ENCODE measurements around the gene PSME2.

Gene PSME2

DNA sequence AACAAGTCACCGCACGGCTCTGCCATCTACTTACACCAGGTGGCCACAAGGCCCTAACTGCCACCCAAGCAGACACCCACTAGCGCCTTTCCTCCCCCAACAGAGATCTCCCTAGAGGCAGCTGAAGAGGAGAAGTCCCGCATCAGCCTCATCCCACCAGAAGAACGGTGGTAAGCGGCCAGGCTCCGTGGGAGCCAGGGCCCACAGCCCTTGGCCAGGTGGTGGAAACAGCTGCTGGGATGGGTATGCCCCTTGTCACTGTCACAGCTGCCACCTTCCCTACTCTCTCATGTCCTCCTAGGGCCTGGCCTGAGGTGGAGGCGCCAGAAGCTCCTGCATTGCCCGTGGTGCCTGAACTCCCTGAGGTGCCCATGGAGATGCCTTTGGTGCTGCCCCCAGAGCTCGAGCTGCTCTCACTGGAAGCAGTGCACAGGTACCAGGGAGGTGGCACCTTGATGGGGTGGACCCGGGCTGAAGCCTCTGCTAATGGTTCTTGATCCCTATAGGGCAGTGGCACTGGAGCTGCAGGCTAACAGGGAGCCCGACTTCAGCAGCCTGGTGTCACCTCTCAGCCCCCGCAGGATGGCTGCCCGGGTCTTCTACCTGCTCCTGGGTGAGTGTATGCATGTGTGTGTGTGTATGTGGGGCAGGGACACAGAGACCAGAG is 33.0 kb upstream of the PSME2 start:
- no peak for DNase-seq

DNA sequence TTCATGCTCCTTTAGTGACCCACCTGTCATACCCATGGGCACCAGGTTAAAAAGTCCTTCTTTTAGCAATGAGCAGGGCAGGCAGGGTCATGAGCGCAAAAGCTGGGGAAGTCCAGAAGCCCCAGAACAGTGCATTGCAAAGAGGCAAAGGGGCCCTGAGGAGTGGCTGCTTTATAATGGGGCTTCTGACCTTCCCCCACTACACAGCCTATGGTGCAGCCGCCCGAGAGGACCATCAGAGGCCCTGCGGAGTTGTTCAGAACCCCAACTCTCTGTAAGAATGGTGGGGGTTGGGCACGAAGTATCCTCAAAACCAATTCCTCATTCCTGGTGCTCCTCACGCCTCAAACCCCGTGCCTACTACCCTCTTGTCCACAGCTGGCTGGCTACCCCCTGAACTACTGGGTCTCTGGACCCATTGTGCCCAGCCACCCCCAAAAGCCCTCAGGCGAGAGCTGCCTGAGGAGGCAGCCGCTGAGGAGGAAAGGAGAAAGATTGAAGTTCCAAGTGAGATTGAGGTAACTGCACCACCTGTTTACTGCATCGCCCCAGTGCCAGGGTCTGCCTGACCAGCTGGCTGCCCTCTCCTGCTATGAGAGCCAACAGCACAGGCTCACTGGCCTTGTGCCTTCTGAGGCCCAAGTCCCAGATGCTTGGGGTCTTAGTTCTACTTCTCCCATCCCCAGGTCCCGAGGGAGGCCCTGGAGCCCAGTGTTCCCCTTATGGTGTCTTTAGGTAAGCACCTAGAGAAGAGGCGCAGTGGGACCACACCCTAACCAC is 32.2 kb upstream of the PSME2 start:
- DNase-seq = no peak

GRCh38 chr14:24177891-24178290 is 31.5 kb upstream of the PSME2 start:
- DNase-seq = no peak

DNA sequence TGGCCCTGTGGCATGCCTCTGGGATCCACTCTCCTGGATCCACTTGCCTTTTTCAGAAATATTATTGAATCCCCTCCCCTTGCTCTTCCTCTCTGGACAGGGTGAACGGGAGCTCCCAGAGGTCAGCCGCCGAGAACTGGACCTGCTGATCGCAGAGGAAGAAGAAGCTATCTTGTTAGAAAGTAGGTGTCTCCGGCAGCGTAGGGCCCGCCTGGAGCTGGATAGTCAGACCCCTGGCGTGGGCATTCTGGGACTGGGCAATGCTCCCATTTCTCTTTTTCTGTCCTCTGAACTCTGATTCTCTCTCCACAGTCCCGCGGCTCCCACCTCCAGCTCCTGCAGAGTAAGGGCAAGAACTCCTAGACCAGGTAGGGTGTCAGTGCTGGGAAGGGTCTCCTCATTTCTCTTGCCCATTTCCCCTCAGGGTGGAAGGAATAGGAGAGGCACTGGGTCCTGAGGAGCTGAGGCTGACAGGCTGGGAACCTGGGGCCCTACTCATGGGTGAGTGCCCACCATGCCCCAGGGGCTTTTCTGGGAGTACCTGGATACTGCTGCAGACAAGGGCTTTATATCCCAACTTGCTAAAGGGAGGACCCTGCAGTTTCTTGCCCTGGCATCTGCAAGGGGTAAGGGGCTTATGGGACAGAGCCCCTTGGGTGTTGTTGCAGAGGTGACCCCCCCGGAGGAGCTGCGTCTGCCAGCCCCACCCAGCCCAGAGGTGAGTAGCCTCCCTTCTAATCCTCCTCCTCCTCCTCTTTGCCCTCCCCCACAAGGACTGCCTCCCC is 30.8 kb upstream of the PSME2 start:
- no peak for DNase-seq

DNA sequence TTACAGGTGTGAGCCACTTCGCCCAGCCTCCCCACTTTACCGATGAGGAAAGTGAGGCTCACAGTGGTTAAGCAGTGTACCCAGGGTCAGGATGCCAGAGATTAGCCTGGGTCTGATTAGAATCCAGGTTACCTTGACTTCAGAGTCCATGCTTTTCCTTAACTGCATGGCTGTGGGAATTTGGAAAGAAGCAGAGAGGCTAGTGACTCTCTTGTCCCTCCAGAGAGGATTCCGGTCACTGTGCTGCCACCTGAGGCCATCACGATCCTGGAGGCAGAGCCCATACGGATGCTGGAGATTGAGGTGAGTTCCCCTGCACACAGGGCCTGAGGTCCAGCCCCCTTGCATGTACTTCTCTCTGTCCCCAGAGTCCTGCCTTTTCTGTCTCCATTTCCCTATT is 30.2 kb upstream of the PSME2 start:
- DNase-seq = no peak

GRCh38 chr14:24172871-24173281 is 26.5 kb upstream of the PSME2 start:
- no peak for DNase-seq

DNA sequence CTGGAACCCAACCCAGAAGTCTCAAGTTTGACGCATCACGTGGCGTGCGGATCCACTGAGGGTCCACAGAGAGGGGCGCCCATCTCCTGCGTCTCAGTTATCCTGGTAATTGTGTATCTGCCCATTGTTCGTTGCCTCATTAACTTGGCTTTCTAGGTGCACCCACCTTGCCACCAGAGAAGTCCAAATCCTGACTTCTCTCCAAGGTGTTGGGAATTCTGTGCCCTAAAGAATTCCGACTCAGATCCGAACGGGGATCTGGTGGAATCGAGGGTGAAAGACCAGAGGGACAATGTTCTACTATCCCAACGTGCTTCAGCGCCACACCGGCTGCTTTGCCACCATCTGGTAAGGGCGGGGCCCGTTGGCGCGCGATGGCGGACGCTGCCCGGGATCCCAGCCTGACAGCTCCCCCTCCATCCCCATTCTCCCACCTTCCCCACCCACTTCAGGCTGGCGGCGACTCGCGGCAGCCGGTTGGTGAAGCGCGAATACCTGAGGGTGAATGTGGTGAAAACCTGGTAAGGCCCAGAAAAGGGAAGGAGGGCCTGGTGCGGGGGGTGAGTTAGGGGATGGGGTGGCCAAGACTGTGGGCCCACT is 26.0 kb upstream of the PSME2 start:
- no peak for DNase-seq

DNA sequence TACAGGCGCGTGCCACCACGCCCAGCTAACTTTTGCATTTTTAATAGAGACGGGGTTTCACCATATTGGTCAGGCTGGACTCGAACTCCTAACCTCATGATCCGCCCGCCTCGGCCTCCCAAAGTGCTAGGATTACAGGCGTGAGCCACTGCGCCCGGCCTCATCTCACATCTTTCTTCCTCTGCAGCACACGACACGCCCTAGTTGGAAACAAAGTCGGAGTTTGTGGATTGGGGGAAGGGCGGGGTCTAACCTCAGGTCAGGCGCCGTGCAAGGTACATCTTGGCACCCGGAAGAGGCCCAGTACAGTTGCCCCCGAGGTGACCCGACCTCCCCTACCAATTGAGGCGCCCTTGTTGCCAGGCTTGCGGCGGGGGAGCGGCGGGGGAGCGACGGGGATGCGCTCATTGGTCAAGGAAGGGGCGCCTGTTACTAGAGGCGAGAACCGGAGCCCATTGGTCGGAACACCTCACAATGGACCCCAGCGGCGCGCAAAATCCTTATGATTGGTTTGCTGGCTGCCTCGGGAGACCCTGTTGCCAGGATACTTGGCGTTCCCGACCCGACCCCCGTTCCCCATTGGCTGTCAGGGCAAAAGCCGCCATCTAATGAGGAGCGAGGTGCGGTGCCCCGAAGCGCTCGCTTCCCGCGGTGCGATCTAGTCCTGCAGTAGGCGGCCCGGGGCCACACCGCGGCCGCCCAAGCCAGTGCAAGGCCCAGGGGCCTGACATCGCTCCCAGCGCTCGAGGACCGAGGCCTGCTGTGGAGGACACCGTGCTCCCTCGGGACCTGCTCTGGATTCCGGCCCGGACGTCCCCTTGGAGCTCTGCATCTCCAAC is 25.2 kb upstream of the PSME2 start, which contains the start of gene REC8:
TSS of gene REC8 (plus strand) at position 659 of the 839 bp plus-strand sequence. CDS start 473 bp downstream, outside the sequence.
- peak; percentile 75 for DNase-seq

DNA sequence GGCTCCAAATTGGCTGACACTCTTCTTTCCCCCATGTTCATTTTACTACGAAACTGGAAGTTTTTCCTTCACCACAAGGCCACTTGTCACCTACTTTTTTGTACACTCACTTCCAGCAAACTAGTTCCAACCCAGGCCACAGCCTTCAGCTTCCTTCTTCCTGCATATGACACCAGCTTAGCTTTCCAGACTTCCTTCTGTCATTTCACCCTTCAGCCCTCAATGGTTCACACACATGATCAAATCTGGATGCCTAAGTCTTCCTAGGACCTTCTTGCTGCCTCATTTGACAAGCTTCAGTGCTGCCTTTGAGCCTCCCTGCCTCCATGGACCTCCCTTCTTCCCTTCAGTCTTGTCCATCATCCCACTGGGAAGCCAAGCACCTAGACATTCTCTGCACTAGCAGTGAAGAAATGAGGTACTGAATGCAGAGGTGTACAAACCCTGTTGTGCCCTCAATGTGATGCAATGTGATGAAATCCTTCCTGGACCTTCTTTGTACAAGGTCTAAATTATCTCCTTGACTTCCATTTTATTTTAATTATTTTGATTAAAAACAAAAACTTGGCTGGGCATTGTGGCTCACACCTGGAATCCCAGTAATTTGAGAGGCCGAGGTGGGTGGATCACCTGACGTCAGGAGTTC is 21.2 kb upstream of the PSME2 start:
- DNase-seq = no peak

- DNase-seq = no peak
Measured at GRCh38 chr14:24165785-24166184, 19.4 kb upstream of the PSME2 start.

DNA sequence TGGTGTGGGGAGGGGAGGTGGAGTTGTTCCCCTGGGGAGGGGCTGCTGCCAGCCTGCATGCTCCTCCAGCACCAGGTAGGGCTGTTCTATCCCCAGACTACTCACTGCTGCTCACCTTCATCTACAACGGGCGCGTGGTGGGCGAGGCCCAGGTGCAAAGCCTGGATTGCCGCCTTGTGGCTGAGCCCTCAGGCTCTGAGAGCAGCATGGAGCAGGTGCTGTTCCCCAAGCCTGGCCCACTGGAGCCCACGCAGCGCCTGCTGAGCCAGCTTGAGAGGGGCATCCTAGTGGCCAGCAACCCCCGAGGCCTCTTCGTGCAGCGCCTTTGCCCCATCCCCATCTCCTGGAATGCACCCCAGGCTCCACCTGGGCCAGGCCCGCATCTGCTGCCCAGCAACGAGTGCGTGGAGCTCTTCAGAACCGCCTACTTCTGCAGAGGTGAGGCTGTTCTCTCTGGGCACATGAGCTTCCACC is 18.1 kb upstream of the PSME2 start:
- no peak for DNase-seq

DNA sequence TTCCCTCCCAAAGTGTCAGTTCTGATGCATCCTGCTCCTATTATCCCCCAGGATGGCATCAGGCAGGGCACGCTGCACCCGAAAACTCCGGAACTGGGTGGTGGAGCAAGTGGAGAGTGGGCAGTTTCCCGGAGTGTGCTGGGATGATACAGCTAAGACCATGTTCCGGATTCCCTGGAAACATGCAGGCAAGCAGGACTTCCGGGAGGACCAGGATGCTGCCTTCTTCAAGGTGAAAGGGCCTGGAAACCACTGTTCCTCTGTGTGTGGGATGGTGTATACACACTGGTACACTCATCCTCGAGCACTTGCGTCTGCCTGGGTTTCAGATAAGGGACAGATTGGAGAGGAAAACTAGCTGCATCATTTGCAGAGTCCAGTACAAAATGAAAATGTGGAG is 15.7 kb upstream of the PSME2 start:
- DNase-seq = no peak

- peak; percentile 97 for DNase-seq
Measured at GRCh38 chr14:24160850-24161804, 14.7 kb upstream of the PSME2 start, which contains the start of gene IRF9. Gene IRF9, plus strand, starts transcription at chr14:24161265. Its CDS starts 880 bp downstream, at chr14:24162145.

DNA sequence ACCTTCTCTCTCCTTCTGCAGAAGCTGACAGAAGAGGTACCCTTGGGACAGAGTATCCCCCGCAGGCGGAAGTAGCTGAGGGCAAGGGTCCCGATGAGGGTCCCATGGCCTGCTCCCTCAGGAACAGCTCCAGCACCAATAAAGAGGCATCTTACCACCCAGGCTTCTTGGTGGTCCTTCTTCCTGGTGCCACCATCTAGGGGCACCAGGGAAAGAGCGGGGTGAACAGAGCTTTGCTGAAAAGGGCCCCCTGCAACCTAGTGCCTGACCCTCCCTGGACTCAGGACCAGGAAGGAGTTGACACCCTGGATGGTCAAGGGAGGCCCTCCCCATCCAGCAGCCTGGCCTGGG is 14.1 kb upstream of the PSME2 start:
- DNase-seq = no peak

GRCh38 chr14:24159777-24160498 is 13.5 kb upstream of the PSME2 start:
- no peak for DNase-seq

- DNase-seq = no peak
Measured at GRCh38 chr14:24157331-24157730, 10.9 kb upstream of the PSME2 start.

- DNase-seq = no peak
Measured at GRCh38 chr14:24156840-24157239, 10.4 kb upstream of the PSME2 start.

GRCh38 chr14:24155100-24155499 is 8.7 kb upstream of the PSME2 start:
- DNase-seq = no peak

GRCh38 chr14:24151404-24152080 is 5.1 kb upstream of the PSME2 start:
- DNase-seq = no peak

All from activated CD4-positive, alpha-beta T cell treated with anti-CD3 and anti-CD28 coated beads, Interleukin-10, Interleukin-2, amounts not matched to agents 100 ng/mL and 50 ng/mL, durations not matched to agents 16 hours and 8 hours (primary cell).